Type B pancreatic cell (in vitro differentiated cells): ENCODE results near the gene NTRK3. TPM values are rescaled to one million over a fixed set of nuclear protein-coding genes. Genes with fewer than 3 reads are reported as not detected.

ENCODE experiments used
- DNase-seq: peaks from one replicate; pipeline ENCODE4 v3.0.0; 2021; ENCODE audit warnings: mixed read lengths; ENCODE audit not compliant: unreplicated experiment; ENCODE audit errors: extremely low spot score
- H3K27ac Mint-ChIP-seq: 2 replicates; pipeline ENCODE4 v1.8.0; 2021; ENCODE audit warnings: mild to moderate bottlenecking, mixed read lengths
- H3K27me3 Mint-ChIP-seq: 2 replicates; pipeline ENCODE4 v1.8.0; 2021; ENCODE audit warnings: mixed read lengths
- H3K36me3 Mint-ChIP-seq: 2 replicates; pipeline ENCODE4 v1.8.0; 2021; ENCODE audit warnings: mixed read lengths
- H3K4me1 Mint-ChIP-seq: one replicate; pipeline ENCODE4 v1.8.0; 2021; ENCODE audit warnings: mixed read lengths; ENCODE audit not compliant: unreplicated experiment
- H3K4me3 Mint-ChIP-seq: 2 replicates; pipeline ENCODE4 v1.8.0; 2021; ENCODE audit warnings: mild to moderate bottlenecking, mixed read lengths
- H3K9me3 Mint-ChIP-seq: 2 replicates; pipeline ENCODE4 v1.8.0; 2021; ENCODE audit warnings: mixed read lengths
- CTCF ChIP-seq: fragments of 200-600 bp; sonication (generic); conservative IDR thresholded peaks from 2 replicates; pipeline ENCODE4 v1.5.0; 2021; ENCODE audit warnings: antibody characterized with exemption, mild to moderate bottlenecking
- total RNA-seq: library from RNA; stranded (reverse); gene quantifications from 2 replicates; pipeline ENCODE4 v1.2.1, GENCODE V29; 2021; ENCODE audit warnings: low replicate concordance

Gene NTRK3
- total RNA-seq, 1 donor from 2014 or later: 16.9 TPM

- H3K27ac Mint-ChIP-seq: no peak overlapping the region
- no peaks in the 10 kb centered on the region for H3K4me1 Mint-ChIP-seq
- H3K27me3 Mint-ChIP-seq: peaks cover 28% of the 10 kb centered on the region
- no peaks in the 10 kb centered on the region for H3K9me3 Mint-ChIP-seq
- TF ChIP-seq CTCF: no peak
- no peak overlapping the region for H3K4me3 Mint-ChIP-seq
- no peak for DNase-seq
- no peaks in the 10 kb centered on the region for H3K36me3 Mint-ChIP-seq
These were observed 64.8 kb downstream of the NTRK3 start for GRCh38 chr15:88191812-88192165.

- Mint-ChIP-seq H3K9me3 (no peaks in the 10 kb centered on the region), H3K4me1 (no peaks in the 10 kb centered on the region), H3K27me3 (peaks cover 25% of the 10 kb centered on the region), H3K27ac (no peak overlapping the region), H3K36me3 (no peaks in the 10 kb centered on the region), H3K4me3 (no peak overlapping the region)
- TF ChIP-seq CTCF: no peak
- no peak for DNase-seq
These were observed 66.3 kb downstream of the NTRK3 start for GRCh38 chr15:88190232-88190631.

GRCh38 chr15:88188300-88188699 lies 68.2 kb downstream of the NTRK3 start:
- Mint-ChIP-seq H3K4me3 (no peak overlapping the region), H3K27me3 (peaks cover 30% of the 10 kb centered on the region), H3K36me3 (no peaks in the 10 kb centered on the region), H3K9me3 (no peaks in the 10 kb centered on the region), H3K27ac (no peak overlapping the region), H3K4me1 (no peaks in the 10 kb centered on the region)
- TF ChIP-seq CTCF: no peak
- DNase-seq: no peak

GRCh38 chr15:88187195-88187594 lies 69.3 kb downstream of the NTRK3 start:
- Mint-ChIP-seq H3K36me3 (no peaks in the 10 kb centered on the region), H3K27me3 (peaks cover 23% of the 10 kb centered on the region), H3K4me1 (no peaks in the 10 kb centered on the region), H3K9me3 (no peaks in the 10 kb centered on the region), H3K27ac (no peak overlapping the region), H3K4me3 (no peak overlapping the region)
- DNase-seq: no peak
- no peak for TF ChIP-seq CTCF

- DNase-seq: no peak
- Mint-ChIP-seq H3K4me1 (no peaks in the 10 kb centered on the region), H3K27ac (no peak overlapping the region), H3K9me3 (no peaks in the 10 kb centered on the region), H3K36me3 (no peaks in the 10 kb centered on the region), H3K4me3 (no peak overlapping the region), H3K27me3 (peaks cover 21% of the 10 kb centered on the region)
- no peak for TF ChIP-seq CTCF
These were observed 71.0 kb downstream of the NTRK3 start for GRCh38 chr15:88185584-88185983.

GRCh38 chr15:88181613-88182012 lies 74.9 kb downstream of the NTRK3 start:
- H3K4me1 Mint-ChIP-seq: no peaks in the 10 kb centered on the region
- no peaks in the 10 kb centered on the region for H3K36me3 Mint-ChIP-seq
- no peak overlapping the region for H3K4me3 Mint-ChIP-seq
- no peak for DNase-seq
- peaks cover 23% of the 10 kb centered on the region for H3K27me3 Mint-ChIP-seq
- H3K9me3 Mint-ChIP-seq: no peaks in the 10 kb centered on the region
- no peak for TF ChIP-seq CTCF
- H3K27ac Mint-ChIP-seq: no peak overlapping the region
